GM12878 (cell line): Measurements from ENCODE around the gene SH3BGRL3. TPM values are rescaled to one million over a fixed set of nuclear protein-coding genes. Genes with fewer than 3 reads are reported as not detected.

ENCODE experiments used
- polyA plus RNA-seq, 11 experiments: library from polyadenylated mRNA; depleted of rRNA in 4 of 11; unstranded in 6 of 11; stranded (reverse) in 5 of 11; fragments of >200 nt; fragmentation: Nextera tagmentation in 4 of 11; fragmentation: Illumina TruSeq in 1 of 11; extraction: Ambion mirVana in 4 of 11; extraction: Trizol in 1 of 11; gene quantifications; 1 replicate in 1 of 11; 2 replicates in 10 of 11; pipeline versions ENCODE4 v1.2.1 to v1.2.3, GENCODE V29; 2011 to 2016; ENCODE audit warnings: inconsistent platforms in 2 of 11, missing spikeins in 2 of 11, low read depth in 1 of 11
- total RNA-seq, 4 experiments: library from RNA; depleted of rRNA in 3 of 4; stranded (reverse); fragments of >200 nt in 3 of 4; fragmentation: Illumina TruSeq in 1 of 4; extraction: Trizol in 1 of 4; gene quantifications; 2 replicates each; pipeline versions ENCODE4 v1.2.1 to v1.2.3, GENCODE V29; 2013 to 2021

Gene SH3BGRL3
- total and polyA plus RNA-seq, 10 of the 15 experiments (the other 5 are each of a cell fraction or from before 2014, with no cell fraction given) = 39.7 to 390 (median 118) TPM

Other genes with a start within 250 kb of the SH3BGRL3 start
Only the 7 nearest of the 18 such genes appear.
- gene CNKSR1, start 102.6 kb upstream of the SH3BGRL3 start, total RNA-seq (2014; rRNA removed) = 0.87 and 1.2 TPM in 2 replicates
- gene CNKSR1, start 102.6 kb upstream of the SH3BGRL3 start, total RNA-seq (2014; rRNA removed; fragmentation: Illumina TruSeq; extraction: Trizol) = 0.37 and 0.40 TPM in 2 replicates
- 1.1 TPM in 2 replicates for gene CNKSR1, start 102.6 kb upstream of the SH3BGRL3 start, total RNA-seq (2021)
- gene CNKSR1, start 102.6 kb upstream of the SH3BGRL3 start, polyA plus RNA-seq (2011; rRNA removed) = 0.90 and 1.1 TPM in 2 replicates
- gene CNKSR1, start 102.6 kb upstream of the SH3BGRL3 start, polyA plus RNA-seq (2014; fragmentation: Illumina TruSeq; extraction: Trizol) = 0.11 and 0.82 TPM in 2 replicates
- under 1 TPM; 0.06 to 0.15 TPM for gene CNKSR1, start 102.6 kb upstream of the SH3BGRL3 start, polyA plus RNA-seq (2014; fragmentation: Nextera tagmentation; extraction: Ambion mirVana)
- 1.2 and 1.5 TPM in 2 replicates for gene CNKSR1, start 102.6 kb upstream of the SH3BGRL3 start, polyA plus RNA-seq (2014; rRNA removed)
- gene CNKSR1, start 102.6 kb upstream of the SH3BGRL3 start, polyA plus RNA-seq (2016; fragmentation: Nextera tagmentation; extraction: Ambion mirVana) = under 1 TPM; 0.33 to 0.95 TPM
- not detected in 2 replicates for gene CATSPER4, start 89.5 kb upstream of the SH3BGRL3 start, total RNA-seq (2014; rRNA removed)
- not detected in 2 replicates for gene CATSPER4, start 89.5 kb upstream of the SH3BGRL3 start, total RNA-seq (2014; rRNA removed; fragmentation: Illumina TruSeq; extraction: Trizol)
- 0.13 TPM in 1 of 2 replicates, not detected in the other for gene CATSPER4, start 89.5 kb upstream of the SH3BGRL3 start, total RNA-seq (2021)
- not detected in 2 replicates for gene CATSPER4, start 89.5 kb upstream of the SH3BGRL3 start, polyA plus RNA-seq (2011; rRNA removed)
- gene CATSPER4, start 89.5 kb upstream of the SH3BGRL3 start, polyA plus RNA-seq (2014; fragmentation: Illumina TruSeq; extraction: Trizol) = not detected in 2 replicates
- not detected for gene CATSPER4, start 89.5 kb upstream of the SH3BGRL3 start, polyA plus RNA-seq (2014; fragmentation: Nextera tagmentation; extraction: Ambion mirVana)
- gene CATSPER4, start 89.5 kb upstream of the SH3BGRL3 start, polyA plus RNA-seq (2014; rRNA removed) = not detected in 2 replicates
- not detected for gene CATSPER4, start 89.5 kb upstream of the SH3BGRL3 start, polyA plus RNA-seq (2016; fragmentation: Nextera tagmentation; extraction: Ambion mirVana)
- 22.1 and 22.2 TPM in 2 replicates for gene CEP85, start 45.9 kb upstream of the SH3BGRL3 start, total RNA-seq (2014; rRNA removed)
- 22.2 and 22.8 TPM in 2 replicates for gene CEP85, start 45.9 kb upstream of the SH3BGRL3 start, total RNA-seq (2014; rRNA removed; fragmentation: Illumina TruSeq; extraction: Trizol)
- 17.9 and 20.9 TPM in 2 replicates for gene CEP85, start 45.9 kb upstream of the SH3BGRL3 start, total RNA-seq (2021)
- 22.9 and 26.8 TPM in 2 replicates for gene CEP85, start 45.9 kb upstream of the SH3BGRL3 start, polyA plus RNA-seq (2011; rRNA removed)
- gene CEP85, start 45.9 kb upstream of the SH3BGRL3 start, polyA plus RNA-seq (2014; fragmentation: Illumina TruSeq; extraction: Trizol) = 20.4 and 24.5 TPM in 2 replicates
- gene CEP85, start 45.9 kb upstream of the SH3BGRL3 start, polyA plus RNA-seq (2014; fragmentation: Nextera tagmentation; extraction: Ambion mirVana) = 1 to 10 TPM; 8.4 to 8.6 TPM
- gene CEP85, start 45.9 kb upstream of the SH3BGRL3 start, polyA plus RNA-seq (2014; rRNA removed) = 23.5 and 25.7 TPM in 2 replicates
- gene CEP85, start 45.9 kb upstream of the SH3BGRL3 start, polyA plus RNA-seq (2016; fragmentation: Nextera tagmentation; extraction: Ambion mirVana) = 10 to 100 TPM; 17.5 to 19.6 TPM
- gene UBXN11, start 26.6 kb downstream of the SH3BGRL3 start, total RNA-seq (2014; rRNA removed) = 8.1 and 8.5 TPM in 2 replicates
- gene UBXN11, start 26.6 kb downstream of the SH3BGRL3 start, total RNA-seq (2014; rRNA removed; fragmentation: Illumina TruSeq; extraction: Trizol) = 5.7 and 6.2 TPM in 2 replicates
- 16.8 and 19.3 TPM in 2 replicates for gene UBXN11, start 26.6 kb downstream of the SH3BGRL3 start, total RNA-seq (2021)
- 7.6 and 10.8 TPM in 2 replicates for gene UBXN11, start 26.6 kb downstream of the SH3BGRL3 start, polyA plus RNA-seq (2011; rRNA removed)
- 3.5 and 8.1 TPM in 2 replicates for gene UBXN11, start 26.6 kb downstream of the SH3BGRL3 start, polyA plus RNA-seq (2014; fragmentation: Illumina TruSeq; extraction: Trizol)
- 1 to 10 TPM in 1 of 2 experiments, under 1 TPM in 1; 0.32 to 1.2 TPM for gene UBXN11, start 26.6 kb downstream of the SH3BGRL3 start, polyA plus RNA-seq (2014; fragmentation: Nextera tagmentation; extraction: Ambion mirVana)
- 24.3 and 26.5 TPM in 2 replicates for gene UBXN11, start 26.6 kb downstream of the SH3BGRL3 start, polyA plus RNA-seq (2014; rRNA removed)
- 10 to 100 TPM; 27.7 to 34.4 TPM for gene UBXN11, start 26.6 kb downstream of the SH3BGRL3 start, polyA plus RNA-seq (2016; fragmentation: Nextera tagmentation; extraction: Ambion mirVana)
- 237 and 262 TPM in 2 replicates for gene CD52, start 37.9 kb downstream of the SH3BGRL3 start, total RNA-seq (2014; rRNA removed)
- gene CD52, start 37.9 kb downstream of the SH3BGRL3 start, total RNA-seq (2014; rRNA removed; fragmentation: Illumina TruSeq; extraction: Trizol) = 637 and 673 TPM in 2 replicates
- 291 and 301 TPM in 2 replicates for gene CD52, start 37.9 kb downstream of the SH3BGRL3 start, total RNA-seq (2021)
- 453 and 508 TPM in 2 replicates for gene CD52, start 37.9 kb downstream of the SH3BGRL3 start, polyA plus RNA-seq (2011; rRNA removed)
- gene CD52, start 37.9 kb downstream of the SH3BGRL3 start, polyA plus RNA-seq (2014; fragmentation: Illumina TruSeq; extraction: Trizol) = 882 and 1,118 TPM in 2 replicates
- 1,000 to 10,000 TPM; 2,664 to 2,736 TPM for gene CD52, start 37.9 kb downstream of the SH3BGRL3 start, polyA plus RNA-seq (2014; fragmentation: Nextera tagmentation; extraction: Ambion mirVana)
- 488 and 610 TPM in 2 replicates for gene CD52, start 37.9 kb downstream of the SH3BGRL3 start, polyA plus RNA-seq (2014; rRNA removed)
- gene CD52, start 37.9 kb downstream of the SH3BGRL3 start, polyA plus RNA-seq (2016; fragmentation: Nextera tagmentation; extraction: Ambion mirVana) = 100 to 1,000 TPM; 382 to 390 TPM
- 0.06 TPM in 1 of 2 replicates, not detected in the other for gene CRYBG2, start 74.0 kb downstream of the SH3BGRL3 start, total RNA-seq (2014; rRNA removed)
- gene CRYBG2, start 74.0 kb downstream of the SH3BGRL3 start, total RNA-seq (2014; rRNA removed; fragmentation: Illumina TruSeq; extraction: Trizol) = not detected in 2 replicates
- 0.03 TPM in 1 of 2 replicates, not detected in the other for gene CRYBG2, start 74.0 kb downstream of the SH3BGRL3 start, total RNA-seq (2021)
- gene CRYBG2, start 74.0 kb downstream of the SH3BGRL3 start, polyA plus RNA-seq (2011; rRNA removed) = 0.16 and 0.30 TPM in 2 replicates
- not detected in 2 replicates for gene CRYBG2, start 74.0 kb downstream of the SH3BGRL3 start, polyA plus RNA-seq (2014; fragmentation: Illumina TruSeq; extraction: Trizol)
- gene CRYBG2, start 74.0 kb downstream of the SH3BGRL3 start, polyA plus RNA-seq (2014; fragmentation: Nextera tagmentation; extraction: Ambion mirVana) = not detected
- 0.04 and 0.25 TPM in 2 replicates for gene CRYBG2, start 74.0 kb downstream of the SH3BGRL3 start, polyA plus RNA-seq (2014; rRNA removed)
- 1 to 10 TPM in 1 of 2 experiments, under 1 TPM in 1; 0.50 to 1.2 TPM for gene CRYBG2, start 74.0 kb downstream of the SH3BGRL3 start, polyA plus RNA-seq (2016; fragmentation: Nextera tagmentation; extraction: Ambion mirVana)
- gene ZNF683, start 92.7 kb downstream of the SH3BGRL3 start, total RNA-seq (2014; rRNA removed) = not detected in 2 replicates
- not detected in 2 replicates for gene ZNF683, start 92.7 kb downstream of the SH3BGRL3 start, total RNA-seq (2014; rRNA removed; fragmentation: Illumina TruSeq; extraction: Trizol)
- not detected in 2 replicates for gene ZNF683, start 92.7 kb downstream of the SH3BGRL3 start, total RNA-seq (2021)
- gene ZNF683, start 92.7 kb downstream of the SH3BGRL3 start, polyA plus RNA-seq (2011; rRNA removed) = not detected in 2 replicates
- not detected in 2 replicates for gene ZNF683, start 92.7 kb downstream of the SH3BGRL3 start, polyA plus RNA-seq (2014; fragmentation: Illumina TruSeq; extraction: Trizol)
- not detected for gene ZNF683, start 92.7 kb downstream of the SH3BGRL3 start, polyA plus RNA-seq (2014; fragmentation: Nextera tagmentation; extraction: Ambion mirVana)
- gene ZNF683, start 92.7 kb downstream of the SH3BGRL3 start, polyA plus RNA-seq (2014; rRNA removed) = not detected in 2 replicates
- gene ZNF683, start 92.7 kb downstream of the SH3BGRL3 start, polyA plus RNA-seq (2016; fragmentation: Nextera tagmentation; extraction: Ambion mirVana) = not detected